Jurkat, Clone E6-1 (cell line): ENCODE data around the gene AKIRIN1. TPM values are rescaled to one million over a fixed set of nuclear protein-coding genes. Genes with fewer than 3 reads are reported as not detected.
"Not testable (repeated sequence)": the region's sequence is repeated elsewhere in the genome, so short reads cannot be mapped to it uniquely, and the experiment has no call there.

Experiments used
- DNase-seq: peaks from one replicate; pipeline ENCODE4 v3.0.0-alpha.2; 2011; ENCODE audit warnings: low read depth, low spot score
- H3K4me3 ChIP-seq: 2 replicates; pipeline ENCODE4 v1.5.1; 2011; ENCODE audit warnings: mild to moderate bottlenecking, low read length, control low read depth, moderate library complexity
- polyA plus RNA-seq: library from polyadenylated mRNA; unstranded; fragments of >200 nt; gene quantifications from one replicate; pipeline ENCODE4 v1.2.1, GENCODE V29; 2012; ENCODE audit warnings: missing spikeins; ENCODE audit not compliant: insufficient read length, insufficient read depth

Gene AKIRIN1, protein sequence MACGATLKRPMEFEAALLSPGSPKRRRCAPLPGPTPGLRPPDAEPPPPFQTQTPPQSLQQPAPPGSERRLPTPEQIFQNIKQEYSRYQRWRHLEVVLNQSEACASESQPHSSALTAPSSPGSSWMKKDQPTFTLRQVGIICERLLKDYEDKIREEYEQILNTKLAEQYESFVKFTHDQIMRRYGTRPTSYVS
- 59.5 TPM for polyA plus RNA-seq

DNA sequence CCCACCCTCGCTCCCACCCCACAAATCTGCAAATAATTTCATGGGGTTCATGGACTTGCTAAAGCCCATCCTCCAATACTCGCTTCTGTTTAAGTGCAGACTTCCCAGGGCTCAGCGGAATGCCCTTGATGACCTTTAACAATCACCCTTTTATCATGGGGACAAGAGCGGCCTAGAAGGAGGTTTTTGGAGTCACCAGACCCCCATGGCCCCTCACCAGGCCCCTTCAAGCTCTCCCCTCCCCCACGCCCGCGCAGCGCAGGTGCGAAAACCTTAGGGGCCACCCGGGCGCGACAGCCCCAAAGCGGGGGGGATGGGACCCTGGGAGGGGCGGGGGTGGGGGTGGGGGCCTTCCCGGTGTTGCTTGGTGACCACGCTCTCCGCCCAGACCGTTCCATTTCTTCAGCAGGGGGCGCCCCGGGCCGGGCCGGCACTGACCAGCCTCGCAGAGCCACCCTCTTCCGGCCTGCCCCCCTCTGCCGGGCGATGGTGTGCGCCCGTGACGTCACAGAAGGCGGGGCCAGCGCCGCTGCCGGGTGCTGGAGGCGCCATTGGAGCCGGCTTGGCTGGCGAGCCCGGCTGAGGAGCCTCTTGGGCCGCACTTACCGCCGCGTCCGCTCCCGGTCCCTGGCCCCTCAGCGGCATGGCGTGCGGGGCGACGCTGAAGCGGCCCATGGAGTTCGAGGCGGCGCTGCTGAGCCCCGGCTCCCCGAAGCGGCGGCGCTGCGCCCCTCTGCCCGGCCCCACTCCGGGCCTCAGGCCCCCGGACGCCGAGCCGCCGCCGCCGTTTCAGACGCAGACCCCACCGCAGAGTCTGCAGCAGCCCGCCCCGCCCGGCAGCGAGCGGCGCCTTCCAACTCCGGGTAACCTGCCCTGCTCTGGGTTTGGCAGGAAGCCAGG is at the start of gene AKIRIN1:
AKIRIN1 (plus strand) TSS at position 539 of the 900 bp plus-strand sequence; CDS start at position 644, 105 bp downstream.
- H3K4me3 ChIP-seq, result peak within 1 kb of the TSS; percentile 88
- DNase-seq, result peak; percentile 85

DNA sequence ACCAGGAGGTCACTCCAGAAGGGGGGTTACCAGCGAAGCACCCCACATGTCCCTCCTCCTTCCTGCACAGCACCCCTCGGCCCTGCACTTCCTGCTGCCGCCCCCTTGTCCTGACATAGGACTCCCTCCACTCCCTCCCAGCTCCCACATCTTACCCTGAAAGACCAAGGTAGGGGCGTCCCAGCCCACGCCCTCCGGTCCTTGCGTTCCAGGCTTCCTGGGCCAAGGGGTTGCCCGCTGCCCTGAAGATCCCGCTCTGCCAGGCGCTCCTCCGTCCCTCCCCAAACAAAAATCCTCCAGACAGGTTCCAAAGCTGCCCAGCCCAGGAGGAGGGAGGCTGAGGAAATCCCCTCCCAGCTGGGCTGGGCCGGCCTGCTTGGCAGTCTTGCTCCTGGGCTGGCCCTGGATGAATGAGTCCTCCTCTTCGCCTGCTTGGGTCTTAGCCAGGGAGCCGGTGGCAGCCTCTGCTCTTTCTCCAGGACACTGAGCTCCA is 49.5 kb upstream of the AKIRIN1 start, which contains the start of gene RHBDL2:
RHBDL2 (minus strand) TSS at position 304 of the 493 bp plus-strand sequence. CDS start 22,618 bp downstream, outside the sequence.
- H3K4me3 ChIP-seq, result no peak within 1 kb of the TSS
- DNase-seq, result no peak

DNA sequence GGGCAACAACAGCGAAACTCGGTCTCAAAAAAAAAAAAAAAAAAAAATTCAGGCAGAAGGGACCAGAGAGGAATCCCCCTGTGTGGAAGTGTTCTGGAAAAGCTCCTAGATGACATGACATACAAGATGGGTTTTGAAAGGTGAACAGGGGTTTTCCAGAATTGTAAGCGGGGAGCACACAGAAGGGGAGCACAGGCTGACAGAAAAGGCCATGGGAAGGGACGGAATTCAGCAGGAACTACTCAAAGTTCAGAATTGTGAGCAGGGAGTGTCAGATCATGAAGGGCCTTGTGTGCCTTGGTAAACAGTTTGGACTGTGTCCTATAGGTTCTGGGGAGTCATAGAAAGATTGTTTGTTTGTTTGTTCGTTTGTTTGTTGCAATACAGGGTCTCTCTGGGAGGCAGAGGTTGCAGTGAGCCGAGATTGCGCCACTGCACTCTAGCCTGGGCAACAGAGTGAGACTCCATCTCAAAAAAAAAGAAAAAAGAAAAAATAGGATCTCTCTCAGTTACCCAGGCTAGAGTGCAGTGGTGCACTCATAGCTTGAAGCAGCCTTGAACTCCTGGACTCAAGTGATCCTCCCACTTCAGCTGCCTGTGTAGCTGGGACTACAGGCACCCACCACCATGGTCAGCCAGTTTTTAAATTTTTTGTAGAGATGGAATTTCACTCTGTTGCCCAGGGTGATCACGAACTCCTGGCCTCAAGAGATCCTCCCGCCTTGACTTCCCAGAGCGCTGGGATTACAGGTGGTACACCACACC is 48.2 kb upstream of the AKIRIN1 start:
- DNase-seq, result no peak
- H3K4me3 ChIP-seq, result no peak overlapping the region

DNA sequence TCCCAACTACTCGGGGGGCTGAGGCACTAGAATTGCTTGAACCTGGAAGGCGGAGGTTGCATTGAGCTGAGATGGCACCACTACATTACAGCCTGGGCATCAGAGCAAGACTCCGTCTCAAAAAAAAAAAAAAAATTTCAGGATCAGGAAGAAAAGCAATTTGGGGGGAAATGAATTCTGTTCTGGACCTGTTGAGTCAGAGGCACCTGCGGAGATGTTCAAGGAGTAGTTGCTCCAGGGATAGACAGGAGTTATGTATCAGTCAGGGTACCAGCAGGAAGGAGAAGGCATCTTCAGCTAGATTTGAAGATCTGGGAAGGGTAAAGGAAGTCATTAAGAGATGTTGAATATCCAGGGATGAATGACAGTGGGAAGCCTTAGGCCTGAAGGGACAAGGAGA is 46.5 kb upstream of the AKIRIN1 start:
- no peak for DNase-seq
- H3K4me3 ChIP-seq, result no peak overlapping the region

DNA sequence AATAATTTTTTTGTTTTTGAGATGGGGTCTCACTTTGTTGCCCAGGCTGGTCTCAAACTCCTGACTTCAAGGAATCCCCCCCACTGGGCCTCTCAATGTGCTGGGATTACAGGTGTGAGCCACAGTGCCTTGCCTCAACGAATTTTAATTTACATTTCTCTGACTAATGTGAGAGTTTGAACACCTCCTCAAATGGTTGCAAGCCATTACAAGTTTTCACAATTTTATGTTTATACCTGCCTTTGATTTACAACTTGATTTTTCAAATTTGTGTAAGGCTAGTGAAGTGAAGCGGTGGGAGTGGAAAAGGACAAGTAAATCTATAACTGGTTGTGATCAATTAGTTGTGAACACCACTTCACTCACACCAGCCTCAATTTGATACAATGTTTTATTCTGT is 40.5 kb upstream of the AKIRIN1 start:
- H3K4me3 ChIP-seq, result no peak overlapping the region
- no peak for DNase-seq

DNA sequence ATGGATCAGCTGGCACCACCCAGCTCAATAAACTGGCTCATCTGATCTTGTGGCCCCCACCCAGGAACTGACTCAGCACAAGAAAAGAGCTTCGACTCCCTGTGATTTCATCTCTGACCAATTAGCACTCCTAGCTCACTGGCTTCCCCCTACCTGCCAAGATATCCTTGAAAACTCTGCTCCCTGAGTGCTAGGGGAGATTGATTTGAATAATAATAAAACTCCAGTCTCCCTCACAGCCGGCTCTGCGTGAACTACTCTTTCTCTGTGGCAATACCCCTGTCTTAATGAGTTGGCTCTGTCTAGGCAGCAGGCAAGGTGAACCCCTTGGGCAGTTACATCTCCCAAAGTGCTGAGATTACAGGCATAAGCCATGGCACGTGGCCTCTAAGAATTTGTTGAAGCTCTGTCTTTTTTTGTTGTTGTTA is 37.6 kb upstream of the AKIRIN1 start:
- no peak for DNase-seq
- no peak overlapping the region for H3K4me3 ChIP-seq

DNA sequence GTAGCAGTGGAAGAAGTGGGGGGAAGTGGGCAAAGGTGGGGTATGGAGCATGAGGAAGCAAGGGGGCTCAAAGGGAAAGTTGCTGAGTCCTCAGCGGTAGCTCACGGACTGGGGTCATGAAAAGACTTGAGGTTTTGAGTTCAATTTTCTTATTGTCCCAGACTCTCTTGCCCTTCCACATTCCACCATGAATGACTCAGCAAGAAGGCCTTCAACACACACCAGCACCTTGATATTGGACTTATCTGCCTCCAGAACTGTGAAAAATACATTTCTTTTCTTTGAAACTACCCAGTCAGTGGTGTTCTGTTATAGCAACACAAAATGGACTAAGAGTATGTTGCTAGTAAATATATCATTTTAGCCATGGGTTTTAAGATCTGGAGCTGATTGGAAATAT is 32.1 kb upstream of the AKIRIN1 start:
- no peak for DNase-seq
- H3K4me3 ChIP-seq, result no peak overlapping the region

DNA sequence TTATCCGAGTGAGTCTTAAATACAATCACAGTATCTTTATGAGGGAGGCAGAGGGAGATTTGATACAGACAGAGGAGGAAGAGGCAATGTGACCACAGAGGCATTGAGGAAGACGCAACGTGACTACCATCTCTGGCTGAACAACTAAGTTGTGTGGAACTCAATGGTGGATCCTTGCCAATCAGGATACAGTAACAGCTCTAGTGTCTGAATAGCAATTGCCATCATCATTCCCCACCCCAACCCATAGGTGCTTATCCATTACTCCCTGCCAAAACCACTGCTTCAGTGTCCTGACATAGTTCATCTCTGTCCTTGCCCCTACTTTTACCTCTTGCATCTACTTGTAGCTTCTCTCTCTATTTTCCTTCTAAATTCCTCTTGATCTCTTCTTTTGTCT is 29.0 kb upstream of the AKIRIN1 start:
- DNase-seq, result no peak

DNA sequence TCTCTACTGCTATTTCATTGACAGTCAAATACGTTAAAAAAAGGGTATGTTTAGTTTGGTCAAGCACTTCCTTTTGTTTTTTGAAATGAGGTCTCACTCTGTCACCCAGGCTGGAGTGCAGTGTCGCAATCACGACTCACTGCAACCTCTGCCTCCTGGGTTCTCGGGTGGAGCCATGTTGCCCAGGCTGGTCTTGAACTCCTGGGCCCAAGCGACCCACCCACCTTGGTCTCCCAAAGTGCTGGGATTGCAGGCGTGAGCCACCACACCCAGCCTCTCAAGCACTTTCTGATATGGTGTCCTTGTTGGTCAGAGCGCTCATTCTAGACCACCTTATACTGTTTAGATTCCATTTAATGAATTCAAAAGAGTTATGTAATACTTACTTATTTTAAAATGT is 28.5 kb upstream of the AKIRIN1 start:
- no peak overlapping the region for H3K4me3 ChIP-seq
- DNase-seq, result no peak

More for the DNA sequence above, 29.0 kb upstream of the AKIRIN1 start:
- no peak overlapping the region for H3K4me3 ChIP-seq

DNA sequence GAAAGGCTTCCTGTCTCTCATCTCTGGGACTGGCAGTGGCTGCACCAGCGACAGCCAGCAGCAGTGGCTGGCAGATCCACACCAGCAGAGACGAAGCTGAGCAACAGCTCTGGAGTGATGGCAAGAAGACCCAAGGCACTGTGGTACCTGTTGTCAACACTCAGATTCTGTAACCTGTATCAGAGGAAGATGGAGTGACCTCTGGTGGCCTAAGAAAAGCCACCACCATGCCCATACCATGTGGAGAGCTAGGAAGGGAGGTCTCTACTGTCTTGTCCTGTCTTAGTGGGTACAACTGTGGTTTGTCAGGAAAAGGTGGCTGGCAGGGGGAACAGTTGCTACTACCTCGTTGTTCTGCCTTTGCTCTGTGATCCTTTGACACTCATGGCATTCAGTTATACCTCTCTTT is 26.9 kb upstream of the AKIRIN1 start:
- no peak overlapping the region for H3K4me3 ChIP-seq
- DNase-seq, result no peak

DNA sequence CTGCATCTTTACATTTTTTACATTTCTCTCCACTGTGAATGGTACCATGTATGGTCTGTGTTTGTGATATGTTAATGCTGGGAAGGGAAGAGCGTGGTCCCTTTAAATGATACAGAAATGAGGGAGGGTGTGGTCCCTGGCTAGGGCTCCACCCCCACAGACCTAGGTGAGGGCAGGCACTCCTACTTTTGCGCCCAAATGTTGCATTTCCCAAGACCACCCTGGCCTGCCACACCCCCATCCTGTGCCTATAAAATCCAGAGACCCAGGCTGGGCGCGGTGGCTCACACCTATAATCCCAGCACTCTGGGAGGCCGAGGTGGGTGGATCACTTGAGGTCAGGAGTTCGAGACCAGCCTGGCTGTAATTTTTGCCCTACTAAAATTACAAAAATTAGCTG is 17.9 kb upstream of the AKIRIN1 start:
- not testable (repeated sequence) for H3K4me3 ChIP-seq, DNase-seq

DNA sequence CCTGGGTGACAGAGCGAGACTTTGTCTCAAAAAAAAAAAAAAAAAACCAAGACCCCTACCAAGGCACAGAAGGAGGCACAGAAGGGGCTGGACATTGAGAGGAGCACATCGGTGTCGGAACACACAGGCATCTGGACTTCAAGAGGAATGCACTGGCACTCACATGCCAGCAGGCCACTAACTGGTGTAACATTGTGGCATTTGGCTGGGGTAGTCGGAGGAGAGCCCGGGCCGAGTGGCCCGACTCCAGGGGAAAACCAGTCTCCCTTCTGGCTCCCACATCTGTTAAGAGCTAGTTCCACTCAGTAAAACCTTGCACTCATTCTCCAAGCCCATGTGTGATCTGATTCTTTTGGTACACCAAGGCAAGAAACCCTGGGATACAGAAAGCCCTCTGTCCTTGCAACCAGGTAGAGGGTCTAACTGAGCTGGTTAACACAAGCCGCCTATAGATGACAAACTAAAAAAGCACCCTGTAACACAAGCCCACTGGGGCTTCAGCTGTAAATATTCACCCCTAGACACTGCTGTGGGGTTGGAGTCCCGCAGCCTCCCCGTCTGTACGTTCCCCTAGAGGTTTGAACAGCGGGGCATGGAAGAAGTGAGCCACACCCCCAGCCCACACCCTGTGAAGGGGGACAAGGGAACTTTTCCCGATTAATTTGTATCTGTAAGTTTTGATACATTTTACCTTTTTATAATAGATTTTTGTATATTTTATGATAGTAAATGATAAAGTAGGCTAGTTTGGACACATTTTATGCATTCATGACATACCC is 17.2 kb upstream of the AKIRIN1 start:
- DNase-seq, result no peak

DNA sequence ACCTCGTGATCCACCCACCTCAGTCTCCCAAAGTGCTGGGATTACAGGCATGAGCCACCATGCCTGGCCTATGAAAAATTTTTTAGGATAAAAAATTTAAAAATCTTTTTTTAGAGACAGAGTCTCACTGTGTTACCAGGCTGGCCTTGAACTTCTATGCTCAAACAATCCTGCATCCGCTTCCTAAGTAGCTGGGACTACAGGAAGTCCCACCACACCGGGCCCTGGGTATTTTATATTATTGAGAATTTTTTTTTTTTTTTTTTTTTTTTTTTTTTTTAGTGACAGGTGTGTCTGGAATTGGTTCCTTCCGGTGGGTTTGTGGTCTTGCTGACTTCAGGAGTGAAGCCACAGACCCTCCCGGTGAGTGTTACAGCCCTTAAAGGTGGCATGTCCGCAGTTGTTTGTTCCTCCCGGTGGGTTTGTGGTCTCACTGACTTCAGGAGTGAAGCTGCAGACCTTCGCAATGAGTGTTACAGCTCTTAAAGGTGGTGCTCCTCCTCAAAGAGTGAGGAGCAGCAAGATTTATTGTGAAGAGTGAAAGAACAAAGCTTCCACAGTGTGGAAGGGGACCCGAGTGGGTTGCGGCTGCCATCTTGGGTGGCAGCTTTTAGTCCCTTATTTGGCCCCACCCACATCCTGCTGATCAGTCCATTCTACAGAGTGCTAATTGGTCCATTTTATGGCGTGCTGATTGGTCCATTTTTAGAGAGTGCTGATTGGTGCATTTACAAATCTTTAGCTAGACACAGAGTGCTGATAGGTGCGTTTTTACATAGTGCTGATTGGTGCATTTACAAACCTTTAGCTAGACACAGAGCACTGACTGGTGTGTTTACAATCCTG is 13.5 kb upstream of the AKIRIN1 start:
- peak; percentile 98 for DNase-seq
- not testable (repeated sequence) for H3K4me3 ChIP-seq

More for the DNA sequence above, 17.2 kb upstream of the AKIRIN1 start:
- no peak overlapping the region for H3K4me3 ChIP-seq

DNA sequence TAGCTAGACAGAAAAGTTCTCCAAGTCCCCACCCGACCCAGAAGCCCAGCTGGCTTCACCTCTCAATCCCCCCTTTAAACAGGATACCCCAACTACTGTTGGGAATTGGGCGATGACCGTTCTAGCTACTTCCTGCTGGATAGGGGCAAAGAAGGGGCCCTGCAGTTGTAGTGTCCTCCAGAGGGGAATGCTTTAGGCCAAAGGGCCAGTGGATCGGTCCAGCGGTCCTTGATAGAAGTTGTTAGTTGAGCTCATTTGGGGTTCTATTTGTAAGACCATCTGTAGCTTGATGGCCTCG is 12.9 kb upstream of the AKIRIN1 start:
- DNase-seq, result not testable (repeated sequence)

DNA sequence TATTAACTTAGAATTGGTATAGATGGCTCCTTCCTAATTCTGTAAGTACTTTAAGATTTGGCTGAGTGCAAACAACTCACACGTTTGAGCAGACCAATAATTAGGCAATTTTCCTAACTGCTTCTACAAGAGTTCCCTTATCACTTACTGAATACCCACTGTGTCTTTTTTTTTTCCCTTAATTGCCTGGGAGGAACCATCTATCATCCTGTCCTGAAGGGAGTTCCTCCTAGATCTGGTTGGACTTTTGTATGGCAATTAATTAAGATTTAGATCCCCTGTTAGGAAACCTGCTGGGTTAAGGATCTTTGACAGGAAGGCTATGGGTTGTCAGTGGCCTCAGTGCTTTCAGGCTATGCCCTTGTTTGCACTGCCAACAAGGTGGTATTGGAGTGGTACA is 11.7 kb upstream of the AKIRIN1 start:
- DNase-seq, H3K4me3 ChIP-seq: not testable (repeated sequence)

More for the DNA sequence above, 12.9 kb upstream of the AKIRIN1 start:
- not testable (repeated sequence) for H3K4me3 ChIP-seq

DNA sequence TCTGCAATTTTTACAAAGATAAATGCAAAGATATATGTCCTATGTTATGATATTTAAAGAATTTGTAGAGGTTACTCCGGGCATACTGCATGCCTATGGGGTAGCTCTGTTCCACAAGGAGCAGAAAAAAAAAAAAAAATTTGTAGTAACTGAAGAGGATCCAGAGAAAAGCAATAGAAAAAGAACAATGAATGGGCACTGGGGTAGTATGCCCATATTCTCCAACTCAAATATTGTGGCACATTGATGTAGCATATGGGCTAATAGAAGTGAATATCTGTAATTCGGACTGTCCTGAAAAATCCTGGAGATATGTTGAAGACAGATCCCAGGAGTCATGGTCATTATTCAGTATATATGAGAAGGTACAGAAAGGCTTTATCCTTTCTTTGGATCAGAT is 1.1 kb upstream of the AKIRIN1 start:
- DNase-seq, result no peak
- H3K4me3 ChIP-seq, result no peak overlapping the region

DNA sequence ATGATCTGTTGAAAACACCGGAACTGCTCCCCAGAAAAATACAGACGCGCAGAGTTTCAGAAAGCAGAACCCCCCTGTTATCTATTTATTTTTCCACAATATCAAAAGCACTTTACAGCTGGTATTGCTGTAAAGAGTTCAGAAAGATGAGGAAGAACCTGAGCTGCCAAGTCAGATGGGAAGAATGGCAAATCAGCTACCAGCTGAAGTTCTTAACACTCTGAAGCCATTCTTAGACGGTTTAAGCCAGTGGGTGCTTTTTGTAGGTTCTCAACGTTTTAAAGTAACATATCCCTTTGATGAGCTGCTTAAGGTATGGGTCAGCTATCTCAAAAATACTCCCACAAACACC is 714 bp upstream of the AKIRIN1 start:
- peak overlapping the region; percentile 88 for H3K4me3 ChIP-seq
- no peak for DNase-seq
